HAP-1 (cell line): ENCODE results near the gene TACR1.

Experiments
- DNase-seq, 2 experiments: peaks; one replicate each; pipeline ENCODE4 v3.0.0-alpha.2; 2016 to 2020; ENCODE audit warnings: low spot score in 2 of 2
- H3K27me3 ChIP-seq: fragments of 250-450 bp; sonication (Bioruptor Pico); 2 replicates; pipeline ENCODE4 v1.5.1; 2020; ENCODE audit warnings: low read depth, mild to moderate bottlenecking, moderate library complexity
- H3K36me3 ChIP-seq: fragments of 250-450 bp; sonication (Bioruptor Pico); replicated peaks from 2 replicates; pipeline ENCODE4 v1.5.1; 2020; ENCODE audit warnings: mild to moderate bottlenecking
- H3K4me1 ChIP-seq: fragments of 250-450 bp; sonication (Bioruptor Pico); 2 replicates; pipeline ENCODE4 v1.5.1; 2020; ENCODE audit warnings: mild to moderate bottlenecking
- H3K4me3 ChIP-seq: fragments of 250-450 bp; sonication (Bioruptor Pico); 2 replicates; pipeline ENCODE4 v1.5.1; 2020; ENCODE audit warnings: mild to moderate bottlenecking, moderate library complexity
- H3K9me3 ChIP-seq: fragments of 250-450 bp; sonication (Bioruptor Pico); 2 replicates; pipeline ENCODE4 v1.5.1; 2020; ENCODE audit warnings: mild to moderate bottlenecking, moderate library complexity
- in situ Hi-C: fragments of 300-500 bp; cut with MboI; formaldehyde crosslinking; loops from 3 replicates; pipeline ENCODE4 v1.14.3; 2020; ENCODE audit warnings: low sequenced_read_pairs, inconsistent platforms, mixed read lengths

The TACR1 gene

DNA sequence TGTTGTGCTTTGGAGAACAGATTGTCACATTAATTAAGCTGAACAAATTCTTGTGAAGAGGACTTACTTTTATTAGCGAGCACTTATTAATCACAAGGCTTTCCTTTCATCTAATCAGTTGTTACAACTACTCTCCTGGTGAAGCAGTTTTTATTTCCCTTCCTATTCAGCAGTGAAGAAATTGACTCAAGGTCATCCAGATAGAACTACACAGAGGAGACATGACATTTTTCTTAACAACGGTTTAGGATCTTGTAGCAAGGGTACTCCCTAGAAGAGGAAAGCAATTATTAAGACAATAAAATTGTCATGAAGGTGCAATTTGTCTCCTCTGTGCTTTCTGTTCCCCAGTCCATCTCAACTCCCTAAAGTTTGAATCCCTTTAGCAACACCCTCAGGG is 179.5 kb downstream of the TACR1 start:
- H3K27me3 ChIP-seq = no peaks in the 10 kb centered on the region
- DNase-seq = no peak
- H3K36me3 ChIP-seq = no peaks in the 10 kb centered on the region
- peaks cover 17% of the 10 kb centered on the region for H3K4me1 ChIP-seq
- H3K4me3 ChIP-seq = no peak overlapping the region
- in situ Hi-C loops = no loop called here
- H3K9me3 ChIP-seq = no peaks in the 10 kb centered on the region

DNA sequence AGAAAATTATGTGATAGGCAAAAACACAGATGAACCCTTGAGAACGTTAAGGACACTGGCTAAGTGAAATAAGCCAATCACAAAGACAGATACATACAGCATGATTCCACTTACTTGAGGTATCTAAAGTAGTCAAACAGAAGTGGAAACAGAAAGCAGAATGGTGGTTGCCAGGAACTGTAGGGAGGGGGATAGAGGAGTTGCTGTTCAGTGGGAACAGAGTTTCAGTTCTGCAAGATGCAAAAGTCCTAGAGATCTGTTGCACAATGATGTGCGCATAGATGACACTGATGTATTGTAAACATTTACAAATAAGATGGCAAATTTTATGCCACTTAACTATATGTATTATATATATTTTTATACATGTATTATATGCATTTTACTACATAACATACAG is 181.2 kb downstream of the TACR1 start:
- no peak for DNase-seq
- H3K9me3 ChIP-seq = no peaks in the 10 kb centered on the region
- H3K4me3 ChIP-seq = no peak overlapping the region
- in situ Hi-C loops = no loop called here
- H3K36me3 ChIP-seq = no peaks in the 10 kb centered on the region
- H3K4me1 ChIP-seq = peaks cover 17% of the 10 kb centered on the region
- H3K27me3 ChIP-seq = no peaks in the 10 kb centered on the region

DNA sequence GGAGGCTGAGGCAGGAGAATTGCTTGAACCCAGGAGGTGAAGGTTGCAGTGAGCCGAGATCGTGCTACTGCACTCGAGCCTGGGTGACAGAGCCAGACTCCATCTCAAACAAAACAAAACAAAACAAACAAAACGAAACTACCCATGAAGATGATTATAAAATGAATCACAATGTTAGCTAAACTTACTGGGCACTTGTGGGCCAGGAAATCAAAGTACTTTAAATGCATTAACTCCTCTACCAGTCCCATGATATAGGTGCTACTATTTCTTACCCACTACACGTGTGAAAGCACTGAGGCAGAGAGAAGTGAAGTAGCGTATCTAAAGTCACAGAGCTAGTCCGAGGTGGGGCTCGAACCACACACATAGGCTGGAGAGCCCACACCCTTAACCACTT is 187.2 kb downstream of the TACR1 start:
- no peak for DNase-seq
- in situ Hi-C loops = no loop called here
- H3K27me3 ChIP-seq = no peaks in the 10 kb centered on the region
- H3K36me3 ChIP-seq = no peaks in the 10 kb centered on the region
- H3K4me1 ChIP-seq = no peaks in the 10 kb centered on the region
- no peaks in the 10 kb centered on the region for H3K9me3 ChIP-seq
- H3K4me3 ChIP-seq = no peak overlapping the region

DNA sequence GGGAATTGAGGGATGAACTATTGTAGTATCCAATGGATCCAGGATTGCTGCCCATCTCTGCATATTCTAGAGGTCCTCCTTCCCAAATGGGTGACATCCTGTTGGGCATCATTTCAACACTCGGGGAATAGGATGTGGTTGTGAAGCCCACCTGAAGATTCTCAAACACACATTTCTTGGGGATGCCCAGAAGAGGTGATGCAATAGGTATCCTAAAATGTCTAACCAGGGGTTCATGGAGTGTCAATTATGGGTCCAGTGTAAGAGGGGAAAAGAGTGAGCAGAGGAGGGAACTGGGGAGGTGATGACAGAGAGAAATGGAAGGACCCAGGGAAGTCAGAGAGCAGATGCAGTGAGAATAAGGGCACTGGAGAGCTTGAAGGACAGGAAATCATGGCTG is 188.7 kb downstream of the TACR1 start:
- Histone ChIP-seq H3K9me3 (no peaks in the 10 kb centered on the region), H3K4me3 (no peak overlapping the region)

DNA sequence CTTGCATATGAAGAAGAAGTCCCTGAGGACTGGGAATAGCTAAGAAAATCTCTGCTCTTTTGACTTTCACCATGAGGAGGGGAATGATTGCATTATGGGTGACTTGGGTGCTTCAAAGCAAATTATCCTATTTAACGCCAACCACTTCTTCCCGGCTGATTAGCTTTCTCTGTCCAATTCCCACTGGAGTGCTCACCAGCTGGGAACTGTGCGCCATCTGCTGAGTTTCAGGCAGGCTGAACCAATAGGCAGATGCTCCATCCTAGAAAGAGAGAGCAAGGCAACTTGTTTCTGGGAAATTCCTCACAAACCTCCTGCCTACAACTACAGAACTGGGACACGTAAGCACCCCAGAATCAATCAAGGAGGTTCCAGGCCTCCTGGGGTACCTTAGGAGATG is 191.5 kb downstream of the TACR1 start:
- H3K4me3 ChIP-seq = no peak overlapping the region
- H3K36me3 ChIP-seq = no peaks in the 10 kb centered on the region
- DNase-seq = no peak
- no peaks in the 10 kb centered on the region for H3K9me3 ChIP-seq
- in situ Hi-C loops = no loop called here
- H3K4me1 ChIP-seq = no peaks in the 10 kb centered on the region
- H3K27me3 ChIP-seq = no peaks in the 10 kb centered on the region

More for the DNA sequence above, 188.7 kb downstream of the TACR1 start:
- no peak for DNase-seq
- in situ Hi-C loops = no loop called here
- Histone ChIP-seq H3K27me3 (no peaks in the 10 kb centered on the region), H3K36me3 (no peaks in the 10 kb centered on the region), H3K4me1 (no peaks in the 10 kb centered on the region)

DNA sequence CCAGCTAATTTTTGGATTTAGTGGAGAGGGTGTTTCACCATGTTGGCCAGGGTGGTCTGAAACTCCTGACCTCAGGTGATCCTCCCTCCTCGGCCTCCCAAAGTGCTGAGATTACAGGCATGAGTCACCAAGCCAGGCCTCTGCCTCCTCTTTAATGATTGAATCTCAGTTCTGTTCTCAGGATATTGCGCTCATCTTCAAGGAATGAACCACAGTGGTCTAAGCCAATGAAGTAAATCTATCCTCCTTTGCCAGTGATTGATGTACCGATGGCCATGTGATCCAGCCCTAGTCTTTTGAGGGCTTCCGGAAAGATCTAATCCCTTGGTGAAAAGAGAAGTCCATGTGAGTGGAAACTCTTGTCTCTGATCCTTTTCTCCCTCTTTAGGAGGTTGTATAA is 192.3 kb downstream of the TACR1 start:
- Histone ChIP-seq H3K4me1 (no peaks in the 10 kb centered on the region), H3K27me3 (no peaks in the 10 kb centered on the region), H3K36me3 (no peaks in the 10 kb centered on the region), H3K9me3 (no peaks in the 10 kb centered on the region), H3K4me3 (no peak overlapping the region)
- in situ Hi-C loops = no loop called here
- no peak for DNase-seq

DNA sequence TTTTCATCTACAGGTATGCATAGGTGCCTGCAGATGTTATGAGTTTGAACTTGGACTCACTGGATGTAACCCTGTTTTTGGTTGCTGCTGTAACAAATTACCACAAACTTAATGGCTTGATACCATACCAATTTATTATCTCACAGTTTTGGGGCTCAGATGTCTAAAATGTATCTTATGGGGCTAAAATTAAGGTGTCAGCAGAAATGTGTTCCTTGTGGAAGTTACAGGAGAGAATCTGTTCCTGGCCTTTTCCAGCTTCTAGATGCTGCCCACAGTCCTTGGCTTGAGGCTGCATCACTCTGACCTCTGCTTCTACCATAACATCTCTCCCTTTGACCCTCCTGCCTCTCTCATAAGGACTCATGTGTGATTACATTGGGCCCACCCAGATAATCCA is 193.3 kb downstream of the TACR1 start:
- no peak for DNase-seq
- in situ Hi-C loops = no loop called here
- H3K36me3 ChIP-seq = no peaks in the 10 kb centered on the region
- no peaks in the 10 kb centered on the region for H3K9me3 ChIP-seq
- no peaks in the 10 kb centered on the region for H3K4me1 ChIP-seq
- no peaks in the 10 kb centered on the region for H3K27me3 ChIP-seq
- H3K4me3 ChIP-seq = no peak overlapping the region

DNA sequence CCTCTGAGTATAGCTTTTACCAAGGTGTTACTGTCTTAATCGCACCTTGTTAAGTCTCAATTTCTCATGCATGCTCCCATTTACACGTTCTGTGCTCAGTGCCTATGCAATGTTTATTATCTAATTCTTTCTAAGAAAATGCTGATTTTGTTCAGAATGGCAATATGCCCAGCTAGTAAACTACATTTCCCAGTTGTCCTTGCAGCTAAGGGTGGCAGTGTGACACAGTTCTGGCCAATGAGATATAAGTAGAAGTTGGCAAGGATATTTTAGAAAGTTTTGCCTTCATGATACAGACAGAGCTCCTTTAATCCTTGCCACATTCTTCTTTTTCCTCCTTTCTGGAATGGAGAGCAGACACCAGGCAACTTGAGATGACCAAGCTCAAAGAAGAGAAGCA is 195.5 kb downstream of the TACR1 start:
- DNase-seq = no peak
- Histone ChIP-seq H3K4me3 (no peak overlapping the region), H3K4me1 (no peaks in the 10 kb centered on the region), H3K9me3 (no peaks in the 10 kb centered on the region), H3K36me3 (no peaks in the 10 kb centered on the region), H3K27me3 (no peaks in the 10 kb centered on the region)
- in situ Hi-C loops = no loop called here

DNA sequence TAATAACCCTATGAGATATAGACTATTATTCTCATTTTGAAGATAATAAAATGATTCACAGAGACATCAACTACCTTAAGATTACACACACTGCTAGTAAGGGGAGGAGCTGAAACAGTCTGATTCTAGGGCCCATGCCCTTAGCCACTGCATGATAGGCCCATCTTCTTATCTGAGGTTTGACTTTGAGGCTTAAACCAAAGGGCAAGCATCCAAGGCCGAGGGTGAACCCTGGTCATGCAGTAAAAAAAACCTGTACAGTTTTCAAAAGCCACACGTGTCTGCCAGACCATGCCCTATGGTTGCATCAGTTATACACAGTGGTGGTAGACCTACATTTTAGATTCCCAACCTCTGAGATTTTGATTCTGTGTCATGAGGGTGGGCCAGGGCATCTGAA is 196.0 kb downstream of the TACR1 start:
- H3K36me3 ChIP-seq = no peaks in the 10 kb centered on the region
- no peaks in the 10 kb centered on the region for H3K4me1 ChIP-seq
- no peaks in the 10 kb centered on the region for H3K27me3 ChIP-seq
- H3K4me3 ChIP-seq = no peak overlapping the region
- DNase-seq = no peak
- in situ Hi-C loops = no loop called here
- no peaks in the 10 kb centered on the region for H3K9me3 ChIP-seq

DNA sequence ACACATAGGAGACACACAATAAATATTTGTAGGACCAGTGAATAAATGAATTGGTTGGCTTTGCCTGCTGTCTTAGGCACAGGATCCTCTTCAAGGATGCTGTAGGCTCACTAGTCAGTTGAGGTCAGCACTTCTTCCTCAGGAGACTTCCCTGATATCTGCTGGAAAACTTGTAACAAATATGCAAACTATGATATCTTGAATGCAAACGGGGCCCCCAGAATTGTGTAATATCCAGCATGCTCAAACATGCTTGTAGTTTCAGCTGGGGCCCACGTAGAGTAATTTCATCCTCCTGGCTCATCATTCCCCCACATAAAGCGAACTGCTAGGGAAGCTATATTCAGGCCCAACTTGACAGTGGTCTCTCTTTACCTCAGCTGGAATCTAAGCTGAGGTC is 197.3 kb downstream of the TACR1 start:
- in situ Hi-C loops = no loop called here
- H3K27me3 ChIP-seq = no peaks in the 10 kb centered on the region
- H3K36me3 ChIP-seq = no peaks in the 10 kb centered on the region
- H3K9me3 ChIP-seq = no peaks in the 10 kb centered on the region
- H3K4me3 ChIP-seq = no peak overlapping the region
- DNase-seq = no peak
- H3K4me1 ChIP-seq = no peaks in the 10 kb centered on the region

DNA sequence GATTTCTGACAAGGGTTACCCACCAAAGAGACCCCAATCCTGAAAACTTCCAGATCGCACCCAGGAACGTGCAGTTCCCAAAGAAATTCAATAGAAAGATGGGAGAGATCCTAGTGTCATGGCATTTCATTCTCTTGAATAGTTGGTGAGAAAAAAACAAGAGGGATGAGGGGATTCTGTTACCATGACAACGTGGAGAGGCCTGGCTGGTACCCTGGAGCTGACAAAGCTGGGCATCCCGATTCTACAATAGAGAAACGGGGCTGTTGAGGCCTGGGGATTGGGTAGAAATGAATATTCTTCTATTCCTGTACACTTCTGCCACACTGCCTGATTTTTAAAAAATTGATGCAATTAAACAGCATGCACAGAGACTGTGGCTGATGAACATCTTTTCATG is 199.9 kb downstream of the TACR1 start:
- Histone ChIP-seq H3K4me3 (no peak overlapping the region), H3K27me3 (no peaks in the 10 kb centered on the region), H3K36me3 (no peaks in the 10 kb centered on the region), H3K9me3 (no peaks in the 10 kb centered on the region), H3K4me1 (peaks cover 10% of the 10 kb centered on the region)
- no peak for DNase-seq
- in situ Hi-C loops = no loop called here
